T-helper 2 cell treated with Interferon-gamma antibody and Interleukin-4, amounts not matched to agents 5 μg/mL and 100 μg/mL, for 36 hours (primary cell): Measurements from ENCODE around the gene PRDX6.
"Not testable (repeated sequence)": the region's sequence is repeated elsewhere in the genome, so short reads cannot be mapped to it uniquely, and the experiment has no call there.

ENCODE experiments used
- DNase-seq: peaks from one replicate; pipeline ENCODE4 v3.0.0; 2021; ENCODE audit warnings: low spot score
- H3K27ac Mint-ChIP-seq: one replicate; pipeline ENCODE4 v1.8.0; 2021; ENCODE audit warnings: mild to moderate bottlenecking, mixed read lengths
- H3K27me3 Mint-ChIP-seq: one replicate; pipeline ENCODE4 v1.8.0; 2021; ENCODE audit warnings: low read depth, mixed read lengths
- H3K36me3 Mint-ChIP-seq: one replicate; pipeline ENCODE4 v1.8.0; 2021; ENCODE audit warnings: low read depth, mixed read lengths
- H3K4me1 Mint-ChIP-seq: one replicate; pipeline ENCODE4 v1.8.0; 2021; ENCODE audit warnings: low read depth, mixed read lengths
- H3K4me3 Mint-ChIP-seq: one replicate; pipeline ENCODE4 v1.8.0; 2022; ENCODE audit warnings: mild to moderate bottlenecking, moderate library complexity, mixed read lengths
- H3K9me3 Mint-ChIP-seq: one replicate; pipeline ENCODE4 v1.8.0; 2021; ENCODE audit warnings: mixed read lengths

The PRDX6 gene

DNA sequence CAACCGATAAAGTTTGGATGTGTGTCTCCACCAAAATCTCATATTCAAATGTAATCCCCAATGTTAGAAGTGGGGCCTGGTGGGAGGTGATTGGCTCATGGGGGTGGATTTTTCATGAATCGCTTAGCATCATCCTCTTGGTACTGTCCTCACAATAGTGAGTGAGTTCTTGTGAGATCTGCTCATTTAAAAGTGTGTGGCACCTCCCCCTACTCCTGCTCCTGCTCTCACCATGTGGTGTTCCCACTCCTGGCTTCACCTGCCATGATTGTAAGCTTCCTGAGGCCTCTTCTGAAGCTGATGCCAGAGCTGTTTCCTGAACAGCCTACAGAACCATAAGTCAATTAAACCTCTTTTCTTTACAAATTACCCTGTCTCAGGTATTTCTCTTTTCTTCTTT is 28.2 kb upstream of the PRDX6 start:
- DNase-seq: no peak
- Mint-ChIP-seq H3K4me1 (peaks cover 9% of the 10 kb centered on the region), H3K36me3 (peaks cover 48% of the 10 kb centered on the region), H3K4me3 (no peak overlapping the region), H3K27ac (no peak overlapping the region), H3K27me3 (no peaks in the 10 kb centered on the region), H3K9me3 (peaks cover 24% of the 10 kb centered on the region)

DNA sequence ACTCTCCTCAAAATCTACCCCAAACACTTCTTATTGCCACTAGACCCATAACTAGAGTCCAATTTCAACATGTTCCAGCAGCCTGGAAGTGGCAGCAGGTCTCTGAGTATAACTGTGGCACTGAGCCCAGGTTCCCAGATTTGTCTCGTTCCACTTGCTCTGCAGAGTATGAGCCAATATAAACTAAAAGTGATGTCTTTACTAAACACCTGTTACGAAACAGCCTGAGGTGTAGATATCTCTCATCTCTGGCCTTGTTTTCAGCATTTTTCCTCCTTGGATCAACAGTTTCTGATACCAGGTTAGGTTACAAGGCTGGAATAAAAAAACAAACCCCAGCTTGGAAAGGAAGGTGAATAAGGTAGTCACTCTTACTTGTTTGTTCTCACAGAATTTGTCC is 25.2 kb upstream of the PRDX6 start:
- peaks cover 44% of the 10 kb centered on the region for H3K36me3 Mint-ChIP-seq
- H3K4me1 Mint-ChIP-seq: peaks cover 16% of the 10 kb centered on the region
- H3K27ac Mint-ChIP-seq: no peak overlapping the region
- DNase-seq: no peak
- no peak overlapping the region for H3K4me3 Mint-ChIP-seq
- no peaks in the 10 kb centered on the region for H3K27me3 Mint-ChIP-seq
- peaks cover 8% of the 10 kb centered on the region for H3K9me3 Mint-ChIP-seq

DNA sequence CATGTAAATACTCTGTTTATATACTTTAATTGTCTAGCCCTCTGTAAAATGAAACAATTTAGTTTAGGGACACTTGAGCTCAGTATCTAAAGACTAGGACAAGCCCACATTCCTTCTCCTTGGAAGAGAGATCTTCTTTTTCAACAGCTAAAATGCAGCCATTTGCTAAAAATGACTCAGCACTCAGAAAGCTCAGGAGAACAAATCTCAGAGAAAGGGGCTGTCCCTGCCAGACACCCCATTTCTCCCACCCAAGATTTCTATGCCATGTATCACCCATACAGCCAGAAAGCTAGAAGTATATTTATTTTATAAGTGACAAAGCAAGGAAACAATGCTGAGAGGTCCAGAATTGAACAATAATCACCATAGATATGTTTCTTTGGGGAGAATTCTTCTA is 23.2 kb upstream of the PRDX6 start:
- peaks cover 16% of the 10 kb centered on the region for H3K4me1 Mint-ChIP-seq
- H3K9me3 Mint-ChIP-seq: no peaks in the 10 kb centered on the region
- no peak overlapping the region for H3K4me3 Mint-ChIP-seq
- H3K27ac Mint-ChIP-seq: no peak overlapping the region
- H3K27me3 Mint-ChIP-seq: no peaks in the 10 kb centered on the region
- peaks cover 37% of the 10 kb centered on the region for H3K36me3 Mint-ChIP-seq
- no peak for DNase-seq

DNA sequence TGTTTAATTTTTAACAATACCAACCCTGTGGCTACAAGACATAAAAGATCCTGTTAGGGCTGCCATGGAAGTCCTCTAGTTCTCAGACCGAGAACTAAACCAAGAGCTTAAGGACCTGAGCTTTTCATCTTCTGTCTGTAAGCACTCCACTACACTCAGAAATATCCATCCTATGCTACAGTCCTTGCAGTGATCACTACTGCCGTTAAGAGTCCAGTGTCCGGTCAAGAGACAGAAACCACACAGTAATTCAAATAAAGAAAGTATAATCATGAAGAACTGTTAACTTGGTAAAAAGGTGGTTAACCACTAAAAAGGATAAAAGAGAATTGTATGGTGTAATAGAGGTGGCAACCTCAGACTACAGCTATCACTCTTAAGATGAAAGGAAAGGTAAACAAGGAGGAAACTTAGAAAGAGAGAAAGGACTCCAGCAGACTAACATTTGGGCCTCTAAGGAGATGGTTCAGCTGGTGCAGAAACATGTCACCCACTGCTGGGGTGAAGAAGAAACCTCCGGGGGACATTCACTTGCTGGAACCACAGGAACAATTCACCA is 22.1 kb upstream of the PRDX6 start:
- DNase-seq: no peak
- H3K4me3 Mint-ChIP-seq: peak overlapping the region; percentile 16
- peaks cover 21% of the 10 kb centered on the region for H3K4me1 Mint-ChIP-seq
- no peaks in the 10 kb centered on the region for H3K27me3 Mint-ChIP-seq
- no peaks in the 10 kb centered on the region for H3K9me3 Mint-ChIP-seq
- no peak overlapping the region for H3K27ac Mint-ChIP-seq
- H3K36me3 Mint-ChIP-seq: peaks cover 36% of the 10 kb centered on the region

- Mint-ChIP-seq H3K9me3 (peaks cover 25% of the 10 kb centered on the region), H3K4me1 (peaks cover 18% of the 10 kb centered on the region), H3K27me3 (no peaks in the 10 kb centered on the region), H3K27ac (no peak overlapping the region), H3K4me3 (no peak overlapping the region), H3K36me3 (peaks cover 66% of the 10 kb centered on the region)
- DNase-seq: no peak
Observed at GRCh38 chr1:173459885-173460284, 17.2 kb upstream of the PRDX6 start.

DNA sequence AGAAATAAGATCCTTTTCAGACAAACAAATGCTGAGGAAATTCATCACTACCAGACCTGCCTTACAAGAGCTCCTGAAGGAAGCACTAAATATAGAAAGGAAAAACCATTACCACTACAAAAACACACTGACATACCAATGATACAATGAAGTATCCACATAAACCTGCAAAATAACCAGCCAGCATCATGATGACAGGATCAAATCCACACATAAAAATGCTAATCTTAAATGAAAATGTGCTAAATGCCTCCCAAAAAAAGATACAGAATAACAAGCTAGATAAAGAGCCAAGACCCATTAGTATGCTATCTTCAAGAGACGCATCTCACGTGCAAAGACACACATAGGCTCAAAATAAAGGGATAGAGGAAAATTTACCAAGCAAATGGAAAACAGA is 14.5 kb upstream of the PRDX6 start:
- DNase-seq, H3K27me3 Mint-ChIP-seq, H3K4me1 Mint-ChIP-seq, H3K4me3 Mint-ChIP-seq, H3K27ac Mint-ChIP-seq: not testable (repeated sequence)
- H3K9me3 Mint-ChIP-seq: peaks cover 49% of the 10 kb centered on the region
- H3K36me3 Mint-ChIP-seq: peaks cover 71% of the 10 kb centered on the region

- DNase-seq, H3K4me3 Mint-ChIP-seq, H3K27ac Mint-ChIP-seq, H3K4me1 Mint-ChIP-seq, H3K27me3 Mint-ChIP-seq: not testable (repeated sequence)
- Mint-ChIP-seq H3K36me3 (peaks cover 73% of the 10 kb centered on the region), H3K9me3 (peaks cover 53% of the 10 kb centered on the region)
Observed at GRCh38 chr1:173464185-173464584, 12.9 kb upstream of the PRDX6 start.

DNA sequence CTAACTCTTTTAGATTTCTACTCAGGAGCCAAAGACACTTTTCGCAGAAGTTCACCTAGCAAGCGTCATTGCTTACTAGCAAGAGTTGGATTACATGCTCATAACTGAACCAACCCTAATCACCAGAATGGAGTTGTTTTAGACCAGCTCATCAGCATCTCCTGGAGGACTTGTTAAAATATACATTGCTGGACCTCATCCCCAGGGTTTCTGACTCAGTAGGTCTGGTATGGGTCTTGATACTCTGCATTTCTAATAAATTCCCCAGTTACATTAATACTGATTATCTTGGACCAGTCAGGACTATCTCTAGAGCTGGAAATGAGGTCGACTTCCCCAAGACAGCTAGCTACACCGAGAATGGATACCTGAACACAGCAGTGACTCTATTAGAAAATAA is 9.7 kb upstream of the PRDX6 start:
- no peak for DNase-seq
- peaks cover 82% of the 10 kb centered on the region for H3K36me3 Mint-ChIP-seq
- no peak overlapping the region for H3K27ac Mint-ChIP-seq
- peaks cover 4% of the 10 kb centered on the region for H3K4me1 Mint-ChIP-seq
- no peaks in the 10 kb centered on the region for H3K27me3 Mint-ChIP-seq
- H3K4me3 Mint-ChIP-seq: no peak overlapping the region
- peaks cover 68% of the 10 kb centered on the region for H3K9me3 Mint-ChIP-seq

DNA sequence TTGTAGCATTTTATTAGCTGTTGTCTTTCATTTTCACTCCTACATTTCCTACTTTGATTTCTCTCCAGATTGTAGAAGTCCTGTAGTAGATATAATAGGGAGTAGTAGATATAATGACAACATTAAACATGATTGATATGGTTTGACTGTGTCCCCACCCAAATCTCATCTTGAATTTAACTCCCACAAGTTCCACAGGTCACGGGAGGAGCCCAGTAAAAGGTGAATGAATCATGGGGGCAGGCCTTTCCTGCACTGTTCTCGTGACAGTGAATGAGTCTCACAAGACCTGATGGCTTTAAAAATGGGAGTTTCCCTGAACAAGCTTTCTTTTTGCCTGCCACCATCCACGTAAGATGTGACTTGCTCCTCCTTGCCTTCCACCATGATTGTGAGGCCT is 7.5 kb upstream of the PRDX6 start:
- peaks cover 48% of the 10 kb centered on the region for H3K9me3 Mint-ChIP-seq
- no peak overlapping the region for H3K4me3 Mint-ChIP-seq
- DNase-seq: no peak
- H3K36me3 Mint-ChIP-seq: peaks cover 75% of the 10 kb centered on the region
- peaks cover 10% of the 10 kb centered on the region for H3K4me1 Mint-ChIP-seq
- H3K27me3 Mint-ChIP-seq: no peaks in the 10 kb centered on the region
- no peak overlapping the region for H3K27ac Mint-ChIP-seq

DNA sequence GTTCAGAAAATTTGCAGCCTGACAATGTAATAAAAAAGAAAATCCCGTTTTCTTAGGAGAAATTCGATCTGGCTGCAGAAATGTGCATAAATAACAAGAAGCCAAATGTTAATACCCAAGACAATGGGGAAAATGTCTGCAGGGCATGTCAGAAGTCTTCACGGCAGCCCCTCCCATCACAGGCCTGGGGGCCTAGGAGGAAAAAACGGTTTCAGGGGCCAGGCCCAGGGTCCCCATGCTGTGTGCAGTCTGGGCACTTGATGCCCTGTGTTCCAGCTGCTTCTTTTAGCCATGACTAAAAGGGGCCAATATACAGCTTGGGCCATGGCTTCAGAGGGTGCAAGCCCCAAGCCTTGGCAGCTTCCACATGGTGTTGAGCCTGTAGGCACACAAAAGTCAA is 6.5 kb upstream of the PRDX6 start:
- Mint-ChIP-seq H3K27me3 (no peaks in the 10 kb centered on the region), H3K27ac (no peak overlapping the region), H3K36me3 (peaks cover 71% of the 10 kb centered on the region), H3K4me1 (peaks cover 17% of the 10 kb centered on the region), H3K9me3 (peaks cover 41% of the 10 kb centered on the region), H3K4me3 (no peak overlapping the region)
- no peak for DNase-seq

GRCh38 chr1:173473599-173474011 is 3.5 kb upstream of the PRDX6 start:
- Mint-ChIP-seq H3K4me3 (no peak overlapping the region), H3K4me1 (peaks cover 33% of the 10 kb centered on the region), H3K36me3 (peaks cover 53% of the 10 kb centered on the region), H3K27ac (no peak overlapping the region), H3K9me3 (peaks cover 21% of the 10 kb centered on the region), H3K27me3 (no peaks in the 10 kb centered on the region)
- DNase-seq: no peak

DNA sequence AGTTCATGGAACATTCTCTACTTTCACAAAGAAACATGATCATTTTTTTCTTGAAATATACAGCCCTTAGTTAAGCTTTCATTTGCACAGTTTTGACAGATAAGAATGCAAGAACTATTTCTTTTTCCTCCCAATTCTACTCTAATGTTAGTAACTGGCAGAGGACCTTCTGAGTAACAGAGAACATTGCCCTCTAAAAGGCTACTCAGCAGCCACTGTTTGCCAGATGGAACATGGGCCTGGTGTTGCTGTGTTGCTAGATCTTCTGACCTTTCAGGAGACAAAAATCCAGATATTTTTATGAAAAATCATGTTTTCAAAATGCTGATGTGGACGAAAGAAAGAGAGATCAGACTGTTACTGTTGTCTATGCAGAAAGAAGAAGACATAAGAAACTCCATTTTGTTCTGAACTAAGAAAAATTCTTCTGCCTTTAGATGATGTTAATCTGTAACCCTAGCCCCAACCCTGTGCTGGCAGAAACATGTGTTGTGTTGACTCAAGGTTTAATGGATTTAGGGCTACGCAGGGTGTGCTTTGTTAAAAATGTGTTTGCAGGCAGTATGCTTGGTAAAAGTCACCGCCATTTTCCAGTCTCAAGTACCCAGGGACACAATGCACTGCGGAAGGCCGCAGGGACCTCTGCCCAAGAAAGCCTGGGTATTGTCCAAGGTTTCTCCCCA is 2.9 kb upstream of the PRDX6 start:
- no peaks in the 10 kb centered on the region for H3K27me3 Mint-ChIP-seq
- DNase-seq: no peak
- H3K27ac Mint-ChIP-seq: no peak overlapping the region
- H3K4me3 Mint-ChIP-seq: peak overlapping the region; percentile 21
- peaks cover 48% of the 10 kb centered on the region for H3K36me3 Mint-ChIP-seq
- H3K4me1 Mint-ChIP-seq: peaks cover 38% of the 10 kb centered on the region
- H3K9me3 Mint-ChIP-seq: peaks cover 20% of the 10 kb centered on the region

DNA sequence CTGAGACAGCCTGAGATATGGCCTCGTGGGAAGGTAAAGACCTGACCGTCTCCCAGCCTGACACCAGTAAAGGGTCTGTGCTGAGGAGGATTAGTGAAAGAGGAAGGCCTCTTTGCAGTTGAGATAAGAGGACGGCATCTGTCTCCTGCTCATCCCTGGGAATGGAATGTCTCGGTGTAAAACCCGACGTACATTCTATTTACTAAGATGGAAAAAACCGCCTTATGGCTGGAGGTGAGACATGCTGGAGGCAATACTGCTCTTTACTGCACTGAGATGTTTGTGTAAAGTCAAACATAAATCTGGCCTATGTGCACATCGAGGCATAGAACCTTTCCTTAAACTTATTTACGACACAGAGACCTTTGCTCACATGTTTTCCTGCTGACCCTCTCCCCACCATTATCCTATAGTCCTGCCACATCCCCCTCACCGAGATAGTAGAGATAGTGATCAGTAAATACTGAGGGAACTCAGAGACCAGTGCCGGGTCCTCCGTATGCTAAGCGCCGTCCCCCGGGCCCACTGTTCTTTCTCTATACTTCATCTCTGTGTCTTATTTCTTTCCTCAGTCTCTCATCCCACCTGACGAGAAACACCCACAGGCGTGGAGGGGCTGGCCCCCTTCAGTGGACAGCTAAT is 2.2 kb upstream of the PRDX6 start:
- Mint-ChIP-seq H3K4me1 (peaks cover 43% of the 10 kb centered on the region), H3K4me3 (peak overlapping the region; percentile 85), H3K9me3 (peaks cover 17% of the 10 kb centered on the region), H3K36me3 (peaks cover 48% of the 10 kb centered on the region)
- H3K27me3 Mint-ChIP-seq, DNase-seq, H3K27ac Mint-ChIP-seq: not testable (repeated sequence)

- Mint-ChIP-seq H3K27ac (peak overlapping the region; percentile 95), H3K4me1 (peaks cover 49% of the 10 kb centered on the region), H3K9me3 (peaks cover 11% of the 10 kb centered on the region), H3K27me3 (no peaks in the 10 kb centered on the region), H3K36me3 (peaks cover 47% of the 10 kb centered on the region), H3K4me3 (peak overlapping the region; percentile 85)
- peak; percentile 14 for DNase-seq
Observed at GRCh38 chr1:173475564-173476196, 1.5 kb upstream of the PRDX6 start.
